ENCODE measurements around the gene LAD1.

DNA sequence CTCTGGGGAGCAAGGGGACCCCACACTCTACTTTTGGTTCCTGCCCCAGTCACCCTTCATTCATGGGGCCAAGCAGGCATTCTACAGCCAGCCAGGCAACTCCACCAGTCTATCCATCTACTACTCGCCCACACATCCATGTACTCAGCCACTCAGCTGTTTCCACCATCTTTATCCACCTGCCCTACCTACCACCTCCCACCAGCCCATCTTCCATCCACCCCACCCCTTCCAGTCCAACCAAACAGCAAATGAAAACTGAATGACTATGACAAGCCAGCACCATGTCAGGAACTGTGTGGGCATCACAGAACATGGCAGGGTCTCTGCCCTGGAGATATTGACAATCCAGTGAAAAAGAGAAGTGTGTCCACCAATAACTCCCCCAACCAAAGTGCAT, 7.9 kb downstream of the LAD1 start:
- TF ChIP-seq, protein P1, sequence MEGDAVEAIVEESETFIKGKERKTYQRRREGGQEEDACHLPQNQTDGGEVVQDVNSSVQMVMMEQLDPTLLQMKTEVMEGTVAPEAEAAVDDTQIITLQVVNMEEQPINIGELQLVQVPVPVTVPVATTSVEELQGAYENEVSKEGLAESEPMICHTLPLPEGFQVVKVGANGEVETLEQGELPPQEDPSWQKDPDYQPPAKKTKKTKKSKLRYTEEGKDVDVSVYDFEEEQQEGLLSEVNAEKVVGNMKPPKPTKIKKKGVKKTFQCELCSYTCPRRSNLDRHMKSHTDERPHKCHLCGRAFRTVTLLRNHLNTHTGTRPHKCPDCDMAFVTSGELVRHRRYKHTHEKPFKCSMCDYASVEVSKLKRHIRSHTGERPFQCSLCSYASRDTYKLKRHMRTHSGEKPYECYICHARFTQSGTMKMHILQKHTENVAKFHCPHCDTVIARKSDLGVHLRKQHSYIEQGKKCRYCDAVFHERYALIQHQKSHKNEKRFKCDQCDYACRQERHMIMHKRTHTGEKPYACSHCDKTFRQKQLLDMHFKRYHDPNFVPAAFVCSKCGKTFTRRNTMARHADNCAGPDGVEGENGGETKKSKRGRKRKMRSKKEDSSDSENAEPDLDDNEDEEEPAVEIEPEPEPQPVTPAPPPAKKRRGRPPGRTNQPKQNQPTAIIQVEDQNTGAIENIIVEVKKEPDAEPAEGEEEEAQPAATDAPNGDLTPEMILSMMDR (IDR thresholded peaks at IDR 0.05), result no peak
- no peak for TF ChIP-seq EZH2 (IDR thresholded peaks at IDR 0.05; ENCODE audit: borderline replicate concordance, insufficient read depth, low read depth, low read length, poor library complexity, severe bottlenecking)

All from B cell (primary cell).